ENCODE results near the gene CHRNA4.

Gene CHRNA4

GRCh38 chr20:63297371-63297781 is 63.8 kb downstream of the CHRNA4 start:
- TF ChIP-seq CTCF (IDR thresholded peaks at IDR 0.05; ENCODE audit: borderline replicate concordance, extremely low read depth, low read length, poor library complexity, severe bottlenecking) (no peak), EZH2 (IDR thresholded peaks at IDR 0.05; ENCODE audit: borderline replicate concordance, low read depth, low read length, severe bottlenecking) (no peak)
- Histone ChIP-seq H3K36me3 (ENCODE audit: insufficient read depth, low read length) (no peaks in the 10 kb centered on the region), H3K4me1 (ENCODE audit: insufficient read depth, low read length) (no peaks in the 10 kb centered on the region), H4K20me1 (ENCODE audit: insufficient read depth, low read length) (peaks cover 23% of the 10 kb centered on the region), H3K79me2 (ENCODE audit: insufficient read depth, low read length) (no peaks in the 10 kb centered on the region), H3K9ac (ENCODE audit: low read depth, low read length) (no peak overlapping the region), H3K4me2 (ENCODE audit: insufficient read depth, low read length) (no peak overlapping the region), H3K27me3 (ENCODE audit: insufficient read depth, low read length, poor library complexity) (peaks cover 10% of the 10 kb centered on the region), H2AFZ (ENCODE audit: low read depth, low read length) (no peak overlapping the region), H3K27ac (ENCODE audit: low read length) (no peak overlapping the region), H3K4me3 (ENCODE audit: low read depth in 1 of 2, low read length in 2 of 2) (no peak overlapping the region), H3K9me3 (ENCODE audit: insufficient read depth, low read length, severe bottlenecking) (peaks cover 8% of the 10 kb centered on the region)
- ATAC-seq (ENCODE audit: insufficient read depth, low read depth) (no peak), DNase-seq (no peak)

- Histone ChIP-seq H3K9me3 (ENCODE audit: insufficient read depth, low read length, severe bottlenecking) (peaks cover 3% of the 10 kb centered on the region), H3K4me3 (ENCODE audit: low read depth in 1 of 2, low read length in 2 of 2) (no peak overlapping the region), H4K20me1 (ENCODE audit: insufficient read depth, low read length) (peaks cover 29% of the 10 kb centered on the region), H3K36me3 (ENCODE audit: insufficient read depth, low read length) (no peaks in the 10 kb centered on the region), H3K27me3 (ENCODE audit: insufficient read depth, low read length, poor library complexity) (peaks cover 10% of the 10 kb centered on the region), H3K9ac (ENCODE audit: low read depth, low read length) (no peak overlapping the region), H2AFZ (ENCODE audit: low read depth, low read length) (no peak overlapping the region), H3K79me2 (ENCODE audit: insufficient read depth, low read length) (no peaks in the 10 kb centered on the region), H3K4me1 (ENCODE audit: insufficient read depth, low read length) (no peaks in the 10 kb centered on the region), H3K4me2 (ENCODE audit: insufficient read depth, low read length) (no peak overlapping the region), H3K27ac (ENCODE audit: low read length) (no peak overlapping the region)
- ATAC-seq (ENCODE audit: insufficient read depth, low read depth) (no peak), DNase-seq (no peak)
- no peak for TF ChIP-seq EZH2 (IDR thresholded peaks at IDR 0.05; ENCODE audit: borderline replicate concordance, low read depth, low read length, severe bottlenecking)
- no peak for TF ChIP-seq CTCF (IDR thresholded peaks at IDR 0.05; ENCODE audit: borderline replicate concordance, extremely low read depth, low read length, poor library complexity, severe bottlenecking)
Observed at GRCh38 chr20:63296531-63297299, 64.4 kb downstream of the CHRNA4 start.

GRCh38 chr20:63295846-63296245 is 65.3 kb downstream of the CHRNA4 start:
- no peak for DNase-seq
- peaks cover 10% of the 10 kb centered on the region for H3K27me3 ChIP-seq (ENCODE audit: insufficient read depth, low read length, poor library complexity)
- no peak overlapping the region for H3K4me2 ChIP-seq (ENCODE audit: insufficient read depth, low read length)
- no peaks in the 10 kb centered on the region for H3K4me1 ChIP-seq (ENCODE audit: insufficient read depth, low read length)
- ATAC-seq (ENCODE audit: insufficient read depth, low read depth), result no peak
- no peak overlapping the region for H3K4me3 ChIP-seq (ENCODE audit: low read depth in 1 of 2, low read length in 2 of 2)
- peaks cover 33% of the 10 kb centered on the region for H4K20me1 ChIP-seq (ENCODE audit: insufficient read depth, low read length)
- H3K27ac ChIP-seq (ENCODE audit: low read length), result no peak overlapping the region
- no peaks in the 10 kb centered on the region for H3K9me3 ChIP-seq (ENCODE audit: insufficient read depth, low read length, severe bottlenecking)
- TF ChIP-seq CTCF (IDR thresholded peaks at IDR 0.05; ENCODE audit: borderline replicate concordance, extremely low read depth, low read length, poor library complexity, severe bottlenecking) (no peak), EZH2 (IDR thresholded peaks at IDR 0.05; ENCODE audit: borderline replicate concordance, low read depth, low read length, severe bottlenecking) (no peak)
- H3K9ac ChIP-seq (ENCODE audit: low read depth, low read length), result no peak overlapping the region
- H3K79me2 ChIP-seq (ENCODE audit: insufficient read depth, low read length), result no peaks in the 10 kb centered on the region
- no peak overlapping the region for H2AFZ ChIP-seq (ENCODE audit: low read depth, low read length)
- H3K36me3 ChIP-seq (ENCODE audit: insufficient read depth, low read length), result no peaks in the 10 kb centered on the region
